Activated CD8-positive, alpha-beta memory T cell treated with anti-CD3 and anti-CD28 coated beads, Interleukin-2, amount 10 ng/mL, durations not matched to agents 7 days and 5 days (primary cell): ENCODE data around the gene RGR. TPM values are rescaled to one million over a fixed set of nuclear protein-coding genes. Genes with fewer than 3 reads are reported as not detected.
A peak's percentile ranks its signal among the peaks of the same experiment; 100 is the strongest.

Experiments used
- ATAC-seq: fragments of 150-1000 bp; cut with Tn5 transposase; one replicate; pipeline ENCODE4 v1.10.0; 2021; ENCODE audit warnings: moderate library complexity
- CTCF ChIA-PET: fragments of 350-600 bp; sonication (Branson Sonifier 250); formaldehyde crosslinking; loops from one replicate; lab custom pipeline; 2021; ENCODE audit warnings: antibody characterized with exemption; lab: Charles Lee
- DNase-seq: peaks from one replicate; pipeline ENCODE4 v3.0.0-alpha.2; 2020
- H3K27ac Mint-ChIP-seq: one replicate; pipeline ENCODE4 v1.8.0; 2021; ENCODE audit warnings: mild to moderate bottlenecking, mixed read lengths
- H3K27me3 Mint-ChIP-seq: one replicate; pipeline ENCODE4 v1.8.0; 2021; ENCODE audit warnings: mixed read lengths
- H3K36me3 Mint-ChIP-seq: one replicate; pipeline ENCODE4 v1.8.0; 2021; ENCODE audit warnings: mild to moderate bottlenecking, mixed read lengths
- H3K4me1 Mint-ChIP-seq: one replicate; pipeline ENCODE4 v1.8.0; 2021; ENCODE audit warnings: mixed read lengths
- H3K4me3 Mint-ChIP-seq: one replicate; pipeline ENCODE4 v1.8.0; 2021; ENCODE audit warnings: mild to moderate bottlenecking, moderate library complexity, mixed read lengths
- H3K9me3 Mint-ChIP-seq: one replicate; pipeline ENCODE4 v1.8.0; 2022; ENCODE audit warnings: low read depth, mixed read lengths
- total RNA-seq, 2 experiments: library from RNA; stranded (reverse); gene quantifications; one replicate each; pipeline ENCODE4 v1.2.3, GENCODE V29; 2021

The RGR gene
- total RNA-seq = not detected

DNA sequence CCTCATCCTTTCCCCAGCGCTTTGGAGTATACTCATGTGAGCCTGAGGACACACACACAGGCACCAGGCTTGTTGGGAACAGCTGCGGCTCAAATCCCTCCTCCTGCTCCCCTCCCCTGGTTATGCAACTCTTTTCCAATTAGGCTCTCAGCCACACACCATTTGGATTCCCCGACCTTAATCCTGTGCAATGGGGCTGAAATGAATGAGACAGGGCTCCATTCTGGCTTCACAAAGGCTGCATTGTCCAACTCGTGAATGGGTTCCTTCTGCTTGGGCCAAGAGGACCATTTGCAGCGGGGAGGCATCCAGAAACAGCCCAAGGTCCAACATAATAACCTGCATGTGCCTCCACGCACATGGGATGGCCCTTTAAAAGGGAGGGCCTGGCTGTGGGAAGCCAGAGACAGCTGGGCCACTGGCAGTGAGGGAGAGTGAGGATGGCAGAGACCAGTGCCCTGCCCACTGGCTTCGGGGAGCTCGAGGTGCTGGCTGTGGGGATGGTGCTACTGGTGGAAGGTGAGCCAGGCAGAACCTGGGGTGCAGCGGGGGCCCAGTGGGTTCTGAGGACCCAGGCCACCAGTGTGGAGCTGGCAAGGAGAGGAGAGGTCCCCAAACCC, at the start of gene RGR:
Gene RGR (plus strand): TSS at position 403 of the 620 bp plus-strand sequence. CDS start 38 bp downstream, at position 441.
- Mint-ChIP-seq H3K27me3 (peaks cover 3% of the 10 kb centered on the region), H3K27ac (no peak within 1 kb of the TSS), H3K9me3 (no peaks in the 10 kb centered on the region), H3K4me3 (no peak within 1 kb of the TSS), H3K36me3 (no peaks in the 10 kb centered on the region), H3K4me1 (no peaks in the 10 kb centered on the region)
- DNase-seq = no peak
- no peak for ATAC-seq
- CTCF ChIA-PET = interaction anchor here (1.1 kb wide), 1 partner anchor 10 kb away, joined by 3 read pairs; no protein-coding TSS in a partner anchor

GRCh38 chr10:84196083-84196482, 48.8 kb upstream of the RGR start:
- DNase-seq (no peak), ATAC-seq (no peak)
- CTCF ChIA-PET = interaction anchor here (1.0 to 2.6 kb wide), 2 partner anchors 10 to 40 kb away, joined by 4 to 6 read pairs; no protein-coding TSS in a partner anchor
- Mint-ChIP-seq H3K27ac (no peak overlapping the region), H3K4me1 (peaks cover 6% of the 10 kb centered on the region), H3K9me3 (no peaks in the 10 kb centered on the region), H3K36me3 (no peaks in the 10 kb centered on the region), H3K4me3 (no peak overlapping the region), H3K27me3 (peaks cover 38% of the 10 kb centered on the region)

DNA sequence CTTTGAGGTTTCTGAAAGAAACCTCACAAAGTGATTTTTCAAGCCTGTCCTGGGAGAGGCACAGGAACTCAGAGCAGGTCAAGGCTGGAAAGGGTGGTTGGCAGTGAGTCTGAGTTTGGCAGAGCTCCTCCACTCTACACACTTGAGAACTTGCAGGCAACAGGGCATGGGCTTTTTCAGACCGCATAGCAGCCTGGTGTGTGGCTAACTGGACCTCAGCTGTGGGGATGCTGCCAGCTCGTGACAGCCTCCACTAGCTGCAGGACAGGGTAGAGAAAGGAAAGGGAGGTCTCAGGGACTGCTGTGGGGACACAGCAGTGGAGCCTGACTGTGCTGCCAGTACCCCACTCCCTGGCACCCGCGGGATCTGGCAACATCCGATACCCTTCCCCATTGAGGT, 47.9 kb upstream of the RGR start:
- H3K27me3 Mint-ChIP-seq = peaks cover 38% of the 10 kb centered on the region
- H3K36me3 Mint-ChIP-seq = no peaks in the 10 kb centered on the region
- H3K27ac Mint-ChIP-seq = no peak overlapping the region
- CTCF ChIA-PET = interaction anchor here (2.6 to 2.8 kb wide), 2 partner anchors 9 to 17 kb away, joined by 6 to 8 read pairs; no protein-coding TSS in a partner anchor
- ATAC-seq = no peak
- no peak for DNase-seq
- no peaks in the 10 kb centered on the region for H3K9me3 Mint-ChIP-seq
- H3K4me1 Mint-ChIP-seq = no peaks in the 10 kb centered on the region
- no peak overlapping the region for H3K4me3 Mint-ChIP-seq

DNA sequence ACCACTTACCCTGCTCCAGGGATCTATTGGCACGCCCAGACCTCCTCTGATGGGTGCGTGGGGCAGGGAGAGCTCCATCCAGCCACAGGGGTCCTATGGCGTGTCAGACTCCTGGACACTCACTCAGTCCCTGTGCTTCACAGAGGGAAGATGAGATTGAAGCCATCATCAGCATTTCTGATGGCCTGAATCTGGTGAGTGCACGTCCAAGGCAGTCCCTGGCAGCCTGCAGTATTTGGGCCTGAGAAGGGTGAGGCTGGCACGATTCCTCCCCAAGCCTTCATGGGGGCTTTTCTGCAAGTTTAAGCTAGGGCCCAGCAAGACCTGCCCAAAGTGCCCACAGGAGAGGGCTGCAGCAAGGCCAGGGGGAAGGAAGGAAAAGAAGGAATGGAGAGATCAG, 47.2 kb upstream of the RGR start:
- peaks cover 38% of the 10 kb centered on the region for H3K27me3 Mint-ChIP-seq
- H3K9me3 Mint-ChIP-seq = no peaks in the 10 kb centered on the region
- no peak overlapping the region for H3K4me3 Mint-ChIP-seq
- no peak for DNase-seq
- ATAC-seq = no peak
- CTCF ChIA-PET = interaction anchor here (1.5 to 2.8 kb wide), 3 partner anchors 17 to 50 kb away, joined by 3 to 8 read pairs (median 6); no protein-coding TSS in a partner anchor
- no peak overlapping the region for H3K27ac Mint-ChIP-seq
- no peaks in the 10 kb centered on the region for H3K36me3 Mint-ChIP-seq
- H3K4me1 Mint-ChIP-seq = no peaks in the 10 kb centered on the region

DNA sequence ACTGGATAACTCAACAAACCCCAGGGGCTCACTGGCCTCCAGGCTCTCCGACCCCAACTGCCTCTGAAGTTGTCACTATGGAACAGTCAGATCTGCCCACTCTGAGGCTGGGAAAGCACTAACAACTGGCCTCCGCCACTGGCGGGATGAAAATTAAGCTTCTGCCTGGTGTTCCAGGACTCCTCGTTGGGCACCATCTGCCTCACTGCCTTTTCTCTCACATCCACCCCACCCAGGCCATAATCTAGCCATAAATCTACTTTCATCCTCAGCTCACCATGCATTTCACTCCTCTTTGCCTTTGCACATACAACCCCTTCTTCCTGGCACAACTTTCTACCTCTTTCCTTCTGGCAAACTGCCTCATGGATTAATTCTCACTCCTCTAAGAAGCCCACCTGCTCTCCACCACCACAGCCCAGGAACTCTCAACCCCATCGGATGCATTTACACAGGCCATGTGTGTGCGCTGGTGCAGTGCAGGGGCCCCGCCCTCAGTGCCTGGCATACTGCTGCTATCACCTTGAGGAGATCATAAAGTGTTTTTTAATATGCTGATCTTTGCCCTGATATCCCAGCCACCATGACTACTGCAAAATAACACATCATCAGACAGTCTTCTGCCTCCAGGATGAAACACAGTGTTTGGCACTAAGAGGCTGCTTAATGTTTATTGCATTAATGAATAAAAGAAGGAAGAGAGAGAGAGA, 46.5 kb upstream of the RGR start:
- ATAC-seq (no peak), DNase-seq (no peak)
- no peak overlapping the region for H3K27ac Mint-ChIP-seq
- H3K4me3 Mint-ChIP-seq = no peak overlapping the region
- no peaks in the 10 kb centered on the region for H3K36me3 Mint-ChIP-seq
- CTCF ChIA-PET = interaction anchor here (1.5 to 2.8 kb wide), 3 partner anchors 16 to 50 kb away, joined by 3 to 8 read pairs (median 6); no protein-coding TSS in a partner anchor
- H3K27me3 Mint-ChIP-seq = peaks cover 31% of the 10 kb centered on the region
- no peaks in the 10 kb centered on the region for H3K9me3 Mint-ChIP-seq
- no peaks in the 10 kb centered on the region for H3K4me1 Mint-ChIP-seq

DNA sequence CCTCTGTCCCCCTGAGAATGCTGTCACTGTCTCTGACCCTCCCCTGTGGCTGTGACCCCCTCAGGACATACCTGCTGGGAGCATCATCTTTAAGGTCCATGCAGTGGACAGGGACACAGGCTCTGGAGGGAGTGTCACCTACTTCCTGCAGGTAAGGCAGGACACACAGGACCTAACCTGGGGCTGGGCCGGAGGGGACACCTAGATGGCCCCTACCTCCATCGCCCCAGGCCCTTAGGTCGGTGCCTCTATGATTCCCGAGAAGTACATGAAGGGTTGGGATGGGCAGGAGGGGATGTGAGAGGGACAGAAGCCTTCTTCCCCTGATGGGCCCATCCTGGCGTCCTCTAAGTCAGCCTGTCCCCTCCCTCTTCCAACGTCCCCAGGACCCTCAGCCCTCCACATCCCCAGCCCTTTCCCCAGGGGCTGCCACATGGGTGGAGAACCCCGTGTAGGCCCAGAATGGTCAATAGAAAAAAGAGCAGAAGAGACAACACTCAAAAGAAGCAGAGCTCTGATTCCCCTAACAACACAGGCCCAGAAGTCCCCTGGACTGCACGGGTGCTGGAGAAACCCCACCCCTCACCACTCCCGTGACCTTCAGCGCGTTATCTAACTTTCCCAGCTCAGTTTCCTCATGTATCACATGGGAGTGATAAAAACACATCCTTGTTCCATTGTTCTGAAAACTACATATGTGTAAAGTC, 44.2 kb upstream of the RGR start:
- H3K9me3 Mint-ChIP-seq = no peaks in the 10 kb centered on the region
- DNase-seq (no peak), ATAC-seq (no peak)

GRCh38 chr10:84201244-84201606, 43.6 kb upstream of the RGR start:
- H3K27me3 Mint-ChIP-seq = peaks cover 10% of the 10 kb centered on the region
- H3K4me1 Mint-ChIP-seq = no peaks in the 10 kb centered on the region
- no peaks in the 10 kb centered on the region for H3K9me3 Mint-ChIP-seq
- H3K27ac Mint-ChIP-seq = no peak overlapping the region
- no peak overlapping the region for H3K4me3 Mint-ChIP-seq
- ATAC-seq (no peak), DNase-seq (no peak)
- CTCF ChIA-PET = interaction anchor here (1.5 to 3.9 kb wide), 2 partner anchors 52 to 54 kb away, joined by 3 to 33 read pairs; no protein-coding TSS in a partner anchor
- no peaks in the 10 kb centered on the region for H3K36me3 Mint-ChIP-seq

More for the DNA sequence above, 44.2 kb upstream of the RGR start:
- Mint-ChIP-seq H3K36me3 (no peaks in the 10 kb centered on the region), H3K4me1 (no peaks in the 10 kb centered on the region), H3K4me3 (no peak overlapping the region), H3K27me3 (peaks cover 15% of the 10 kb centered on the region), H3K27ac (no peak overlapping the region)
- CTCF ChIA-PET = interaction anchor here (1.5 to 3.9 kb wide), 2 partner anchors 52 to 54 kb away, joined by 3 to 33 read pairs; no protein-coding TSS in a partner anchor

- Mint-ChIP-seq H3K27me3 (peaks cover 7% of the 10 kb centered on the region), H3K36me3 (no peaks in the 10 kb centered on the region), H3K27ac (no peak overlapping the region), H3K4me3 (no peak overlapping the region), H3K4me1 (no peaks in the 10 kb centered on the region), H3K9me3 (no peaks in the 10 kb centered on the region)
- CTCF ChIA-PET = interaction anchor here (1.5 to 3.9 kb wide), 2 partner anchors 53 to 55 kb away, joined by 3 to 33 read pairs; no protein-coding TSS in a partner anchor
- DNase-seq (no peak), ATAC-seq (no peak)
Observed at GRCh38 chr10:84201682-84202081, 43.2 kb upstream of the RGR start.

DNA sequence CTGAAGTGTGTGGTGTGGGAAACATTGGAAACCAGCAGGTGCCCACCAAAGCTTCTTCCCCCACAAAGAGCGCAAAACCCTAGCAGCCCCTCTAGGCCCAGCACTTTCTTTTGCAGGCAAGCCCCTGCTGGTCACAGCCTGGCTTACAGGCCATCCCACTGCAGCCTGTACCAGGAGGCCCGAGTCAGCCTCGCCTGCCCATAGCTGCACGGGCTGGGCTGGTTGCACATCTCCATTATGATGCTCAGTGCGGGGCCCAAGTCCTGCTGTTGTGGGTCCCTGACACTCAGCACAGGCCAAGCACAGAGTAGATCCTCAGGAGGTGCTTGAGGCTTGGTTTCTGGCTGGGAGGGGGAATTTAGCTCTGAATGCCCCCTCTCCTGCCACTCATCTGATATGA, 42.5 kb upstream of the RGR start:
- DNase-seq = no peak
- H3K36me3 Mint-ChIP-seq = no peaks in the 10 kb centered on the region
- H3K27ac Mint-ChIP-seq = no peak overlapping the region
- H3K4me1 Mint-ChIP-seq = no peaks in the 10 kb centered on the region
- CTCF ChIA-PET = interaction anchor here (1.0 to 3.9 kb wide), 3 partner anchors 41 to 55 kb away, joined by 3 to 33 read pairs (median 3); no protein-coding TSS in a partner anchor
- H3K9me3 Mint-ChIP-seq = no peaks in the 10 kb centered on the region
- peaks cover 7% of the 10 kb centered on the region for H3K27me3 Mint-ChIP-seq
- ATAC-seq = no peak
- H3K4me3 Mint-ChIP-seq = no peak overlapping the region

DNA sequence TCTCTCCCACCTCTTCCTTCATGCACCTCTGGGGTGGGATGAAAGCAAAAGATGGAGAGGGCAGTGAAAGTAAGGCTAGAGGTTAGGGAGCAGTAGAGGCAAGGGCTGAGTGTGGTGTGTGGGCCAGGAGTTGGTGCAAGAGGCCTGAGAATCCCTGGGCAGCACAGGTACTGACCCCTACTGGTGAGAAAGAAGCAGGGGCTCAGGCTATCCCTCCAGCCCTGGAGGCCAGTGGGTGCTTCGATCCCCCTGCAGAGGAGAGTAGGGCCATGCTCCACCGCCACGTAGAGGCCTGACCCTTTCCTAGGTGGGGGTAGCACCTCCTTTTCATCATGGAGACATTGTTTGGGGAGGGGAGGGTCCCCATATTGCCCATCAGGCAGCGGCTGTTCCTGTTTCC, 40.7 kb upstream of the RGR start:
- no peaks in the 10 kb centered on the region for H3K36me3 Mint-ChIP-seq
- H3K27ac Mint-ChIP-seq = no peak overlapping the region
- CTCF ChIA-PET = interaction anchor here (1.2 to 5.5 kb wide), 3 partner anchors 13 to 56 kb away, joined by 3 to 65 read pairs (median 4); no protein-coding TSS in a partner anchor
- DNase-seq (no peak), ATAC-seq (no peak)
- no peaks in the 10 kb centered on the region for H3K4me1 Mint-ChIP-seq
- H3K27me3 Mint-ChIP-seq = peaks cover 11% of the 10 kb centered on the region
- H3K9me3 Mint-ChIP-seq = no peaks in the 10 kb centered on the region
- H3K4me3 Mint-ChIP-seq = no peak overlapping the region

- no peaks in the 10 kb centered on the region for H3K36me3 Mint-ChIP-seq
- H3K4me3 Mint-ChIP-seq = no peak overlapping the region
- H3K27ac Mint-ChIP-seq = no peak overlapping the region
- DNase-seq (no peak), ATAC-seq (no peak)
- no peaks in the 10 kb centered on the region for H3K9me3 Mint-ChIP-seq
- H3K27me3 Mint-ChIP-seq = peaks cover 11% of the 10 kb centered on the region
- CTCF ChIA-PET = interaction anchor here (0.8 to 5.5 kb wide), 9 partner anchors 9 to 63 kb away, joined by 3 to 65 read pairs (median 5); partner anchors contain the start of gene CDHR1
- H3K4me1 Mint-ChIP-seq = no peaks in the 10 kb centered on the region
Observed at GRCh38 chr10:84204610-84205009, 40.2 kb upstream of the RGR start.

GRCh38 chr10:84205049-84205852, 39.6 kb upstream of the RGR start:
- no peaks in the 10 kb centered on the region for H3K9me3 Mint-ChIP-seq
- DNase-seq (peak; percentile 79), ATAC-seq (peak; percentile 88)
- H3K4me1 Mint-ChIP-seq = no peaks in the 10 kb centered on the region
- no peaks in the 10 kb centered on the region for H3K36me3 Mint-ChIP-seq
- CTCF ChIA-PET = interaction anchor here (0.6 to 5.5 kb wide), 11 partner anchors 10 to 337 kb away, joined by 3 to 65 read pairs (median 4); partner anchors contain the start of gene CDHR1
- H3K4me3 Mint-ChIP-seq = no peak overlapping the region
- peaks cover 11% of the 10 kb centered on the region for H3K27me3 Mint-ChIP-seq
- H3K27ac Mint-ChIP-seq = no peak overlapping the region
